Measurements from ENCODE around the gene IL3RA.

Gene IL3RA

DNA sequence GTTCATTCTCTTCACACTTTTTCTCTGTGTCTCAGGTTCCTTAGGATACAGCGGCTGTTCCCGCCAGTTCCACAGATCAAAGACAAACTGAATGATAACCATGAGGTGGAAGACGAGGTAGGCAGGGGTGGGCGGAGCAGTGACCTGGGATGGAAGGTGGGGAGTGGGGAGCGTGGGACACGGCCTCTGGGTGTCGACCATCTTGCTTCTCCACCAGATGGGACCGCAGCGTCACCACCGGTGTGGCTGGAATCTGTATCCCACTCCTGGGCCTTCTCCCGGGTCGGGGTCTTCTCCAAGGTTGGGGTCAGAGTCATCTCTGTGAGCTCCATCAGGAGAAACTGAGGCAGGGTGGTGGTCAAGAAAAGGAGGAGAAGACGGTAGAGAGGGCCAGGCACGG, 31.2 kb upstream of the IL3RA start:
- Histone ChIP-seq H4K8ac (ENCODE audit: low read depth, low read length) (no peak overlapping the region), H3K4me2 (ENCODE audit: insufficient read depth, low read length, poor library complexity, severe bottlenecking) (no peak overlapping the region), H2BK12ac (ENCODE audit: low read length) (no peak overlapping the region), H3K36me3 (replicated peaks in 1 of 2; ENCODE audit: control insufficient read depth in 2 of 2, insufficient read depth in 2 of 2, low read length in 2 of 2) (no peaks in the 10 kb centered on the region), H3K27me3 (ENCODE audit: control insufficient read depth in 3 of 3, insufficient read depth in 3 of 3, low read depth in 1 of 3, low read length in 3 of 3) (no peaks in the 10 kb centered on the region), H2BK5ac (ENCODE audit: low read length) (no peak overlapping the region), H3K4ac (ENCODE audit: low read length) (no peak overlapping the region), H3K23ac (ENCODE audit: low read depth, low read length, poor library complexity) (no peak overlapping the region), H2AFZ (ENCODE audit: low read length) (no peak overlapping the region), H3K27ac (replicated peaks; ENCODE audit: low read length) (no peak overlapping the region), H3K18ac (ENCODE audit: low read length) (no peak overlapping the region), H3K4me1 (ENCODE audit: control insufficient read depth in 2 of 2, insufficient read depth in 1 of 2, low read depth in 1 of 2, low read length in 2 of 2) (no peaks in the 10 kb centered on the region), H3K4me3 (ENCODE audit: low read length in 2 of 2) (no peak overlapping the region), H3K9me3 (replicated peaks in 1 of 2; ENCODE audit: control insufficient read depth in 2 of 2, insufficient read depth in 1 of 2, low read depth in 1 of 2, low read length in 2 of 2) (peaks cover 2 to 4% of the 10 kb centered on the region in 2 donors), H3K14ac (ENCODE audit: low read length) (no peak overlapping the region), H3K79me1 (ENCODE audit: low read depth, low read length) (no peaks in the 10 kb centered on the region), H2BK15ac (ENCODE audit: low read length) (no peak overlapping the region), H2BK120ac (ENCODE audit: low read depth, low read length) (no peak overlapping the region), H2AK5ac (ENCODE audit: low read depth, low read length) (no peak overlapping the region), H4K91ac (ENCODE audit: low read depth, low read length, poor library complexity) (no peak overlapping the region), H3K9ac (ENCODE audit: low read depth, low read length, poor library complexity) (no peak overlapping the region)
- DNase-seq (ENCODE audit: low spot score) = no peak
- WGBS, 2 donors (ENCODE audit: extremely low coverage in 2 of 2, insufficient read length in 2 of 2, insufficient replicate concordance in 1 of 2) = no CpG with 5 or more reads among the region's 14 CpGs

DNA sequence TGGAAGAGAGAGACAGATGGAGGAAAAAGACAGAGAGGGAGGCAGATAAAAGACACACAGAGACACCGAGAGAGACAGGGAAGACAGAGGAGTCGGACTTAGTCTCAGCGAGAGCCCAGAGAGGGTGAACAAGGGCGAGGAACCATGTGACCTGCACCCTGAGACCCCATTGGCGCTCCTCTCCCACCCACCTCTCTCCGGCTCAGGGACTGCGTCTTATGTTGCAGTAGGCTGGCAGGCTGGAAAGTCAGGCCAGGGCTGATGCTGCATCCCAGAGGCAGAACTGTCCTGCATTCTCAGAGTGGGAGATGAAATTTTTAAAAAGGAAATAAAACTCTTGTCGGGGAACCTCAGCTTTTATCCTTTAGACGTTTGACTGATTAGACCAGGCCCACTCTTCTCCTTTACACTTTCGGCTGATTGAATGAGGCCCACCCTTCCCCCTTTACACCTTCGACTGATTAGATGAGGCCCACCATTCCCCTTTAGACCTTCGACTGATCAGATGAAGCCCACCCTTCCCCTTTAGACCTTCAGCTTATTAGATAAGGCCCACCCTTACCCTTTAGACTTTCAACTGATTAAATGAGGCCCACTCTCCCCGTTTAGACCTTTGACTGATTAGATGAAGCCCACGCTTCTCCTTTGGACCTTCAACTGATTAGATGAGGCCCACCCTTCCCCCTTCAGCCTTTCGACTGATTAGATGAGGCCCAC, 29.5 kb upstream of the IL3RA start:
- Histone ChIP-seq H2BK12ac (ENCODE audit: low read length) (no peak overlapping the region), H3K36me3 (replicated peaks in 1 of 2; ENCODE audit: control insufficient read depth in 2 of 2, insufficient read depth in 2 of 2, low read length in 2 of 2) (no peaks in the 10 kb centered on the region), H3K79me1 (ENCODE audit: low read depth, low read length) (no peaks in the 10 kb centered on the region), H3K27ac (replicated peaks; ENCODE audit: low read length) (no peak overlapping the region), H4K91ac (ENCODE audit: low read depth, low read length, poor library complexity) (no peak overlapping the region), H3K18ac (ENCODE audit: low read length) (no peak overlapping the region), H3K4ac (ENCODE audit: low read length) (no peak overlapping the region), H2BK120ac (ENCODE audit: low read depth, low read length) (no peak overlapping the region), H3K9me3 (replicated peaks in 1 of 2; ENCODE audit: control insufficient read depth in 2 of 2, insufficient read depth in 1 of 2, low read depth in 1 of 2, low read length in 2 of 2) (peaks cover 2 to 4% of the 10 kb centered on the region in 2 donors), H3K4me2 (ENCODE audit: insufficient read depth, low read length, poor library complexity, severe bottlenecking) (no peak overlapping the region), H4K8ac (ENCODE audit: low read depth, low read length) (peak overlapping the region; percentile 4), H2AFZ (ENCODE audit: low read length) (no peak overlapping the region), H3K14ac (ENCODE audit: low read length) (no peak overlapping the region), H3K9ac (ENCODE audit: low read depth, low read length, poor library complexity) (no peak overlapping the region), H2AK5ac (ENCODE audit: low read depth, low read length) (peak overlapping the region; percentile 63), H3K27me3 (ENCODE audit: control insufficient read depth in 3 of 3, insufficient read depth in 3 of 3, low read depth in 1 of 3, low read length in 3 of 3) (no peaks in the 10 kb centered on the region), H2BK5ac (ENCODE audit: low read length) (no peak overlapping the region), H2BK15ac (ENCODE audit: low read length) (no peak overlapping the region), H3K4me3 (ENCODE audit: low read length in 2 of 2) (no peak overlapping the region), H3K23ac (ENCODE audit: low read depth, low read length, poor library complexity) (no peak overlapping the region), H3K4me1 (ENCODE audit: control insufficient read depth in 2 of 2, insufficient read depth in 1 of 2, low read depth in 1 of 2, low read length in 2 of 2) (no peaks in the 10 kb centered on the region)
- no peak for DNase-seq (ENCODE audit: low spot score)
- WGBS, 2 donors (ENCODE audit: extremely low coverage in 2 of 2, insufficient read length in 2 of 2, insufficient replicate concordance in 1 of 2) = no CpG with 5 or more reads among the region's 15 CpGs

DNA sequence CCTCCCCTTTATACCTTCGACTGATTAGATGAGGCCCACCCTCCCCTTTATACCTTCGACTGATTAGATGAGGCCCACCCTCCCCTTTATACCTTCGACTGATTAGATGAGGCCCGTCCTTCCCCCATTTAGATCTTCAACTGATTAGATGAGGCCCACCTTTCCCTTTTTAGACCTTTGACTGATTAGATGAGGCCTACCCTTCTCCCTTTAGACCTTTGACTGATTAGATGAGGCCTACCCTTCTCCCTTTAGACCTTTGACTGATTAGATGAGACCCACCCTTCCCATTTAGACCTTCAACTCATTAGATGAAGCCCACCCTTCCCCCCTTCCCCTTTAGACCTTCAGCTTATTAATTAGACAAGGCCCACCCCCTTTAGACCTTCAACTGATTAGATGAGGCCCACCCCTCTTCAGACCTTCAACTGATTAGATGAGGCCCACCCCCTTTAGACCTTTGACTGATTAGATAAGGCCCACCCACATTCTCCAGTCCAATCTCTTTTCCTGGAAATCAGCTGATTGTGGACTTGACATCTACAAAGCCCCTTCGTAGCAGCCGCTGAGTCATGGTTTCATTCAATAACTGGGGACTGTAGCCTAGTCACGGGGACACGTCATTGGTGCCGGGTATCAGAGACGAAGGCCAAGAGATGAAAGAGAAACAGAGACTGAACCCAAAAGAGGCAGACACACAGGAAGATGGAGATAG, 28.8 kb upstream of the IL3RA start:
- Histone ChIP-seq H3K4me3 (ENCODE audit: low read length in 2 of 2) (no peak overlapping the region), H3K36me3 (replicated peaks in 1 of 2; ENCODE audit: control insufficient read depth in 2 of 2, insufficient read depth in 2 of 2, low read length in 2 of 2) (no peaks in the 10 kb centered on the region), H2BK120ac (ENCODE audit: low read depth, low read length) (no peak overlapping the region), H3K4ac (ENCODE audit: low read length) (no peak overlapping the region), H3K27ac (replicated peaks; ENCODE audit: low read length) (no peak overlapping the region), H3K27me3 (ENCODE audit: control insufficient read depth in 3 of 3, insufficient read depth in 3 of 3, low read depth in 1 of 3, low read length in 3 of 3) (no peaks in the 10 kb centered on the region), H3K18ac (ENCODE audit: low read length) (no peak overlapping the region), H4K8ac (ENCODE audit: low read depth, low read length) (no peak overlapping the region), H3K4me2 (ENCODE audit: insufficient read depth, low read length, poor library complexity, severe bottlenecking) (no peak overlapping the region), H2AK5ac (ENCODE audit: low read depth, low read length) (no peak overlapping the region), H3K14ac (ENCODE audit: low read length) (no peak overlapping the region), H3K9me3 (replicated peaks in 1 of 2; ENCODE audit: control insufficient read depth in 2 of 2, insufficient read depth in 1 of 2, low read depth in 1 of 2, low read length in 2 of 2) (peaks cover 2 to 4% of the 10 kb centered on the region in 2 donors), H3K23ac (ENCODE audit: low read depth, low read length, poor library complexity) (no peak overlapping the region), H3K9ac (ENCODE audit: low read depth, low read length, poor library complexity) (no peak overlapping the region), H3K79me1 (ENCODE audit: low read depth, low read length) (no peaks in the 10 kb centered on the region), H2AFZ (ENCODE audit: low read length) (no peak overlapping the region), H4K91ac (ENCODE audit: low read depth, low read length, poor library complexity) (no peak overlapping the region), H2BK12ac (ENCODE audit: low read length) (no peak overlapping the region), H3K4me1 (ENCODE audit: control insufficient read depth in 2 of 2, insufficient read depth in 1 of 2, low read depth in 1 of 2, low read length in 2 of 2) (no peaks in the 10 kb centered on the region), H2BK5ac (ENCODE audit: low read length) (no peak overlapping the region), H2BK15ac (ENCODE audit: low read length) (no peak overlapping the region)
- no CpG with 5 or more reads among the region's 10 CpGs for WGBS, 2 donors (ENCODE audit: extremely low coverage in 2 of 2, insufficient read length in 2 of 2, insufficient replicate concordance in 1 of 2)
- no peak for DNase-seq (ENCODE audit: low spot score)

DNA sequence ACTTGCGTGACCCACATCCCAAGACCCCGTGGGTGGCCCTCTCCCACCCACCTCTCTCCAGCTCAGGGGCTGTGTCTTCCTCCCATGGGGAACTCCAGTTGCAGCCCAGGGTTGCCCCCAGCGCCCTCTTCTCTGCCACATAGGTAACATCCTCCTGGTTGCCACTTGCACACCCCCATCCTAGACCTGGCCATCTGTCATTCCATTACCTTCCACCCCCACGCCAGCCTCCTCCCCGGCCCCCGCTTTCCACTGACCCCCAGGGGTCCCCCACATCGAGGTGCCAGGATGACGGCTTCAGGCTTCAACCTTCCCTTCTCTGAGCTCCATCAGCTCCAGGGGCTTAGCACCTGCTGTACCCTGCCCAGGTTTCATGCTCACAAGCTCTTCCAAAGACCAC, 28.1 kb upstream of the IL3RA start:
- Histone ChIP-seq H3K27ac (replicated peaks; ENCODE audit: low read length) (no peak overlapping the region), H3K9ac (ENCODE audit: low read depth, low read length, poor library complexity) (no peak overlapping the region), H3K14ac (ENCODE audit: low read length) (no peak overlapping the region), H3K9me3 (replicated peaks in 1 of 2; ENCODE audit: control insufficient read depth in 2 of 2, insufficient read depth in 1 of 2, low read depth in 1 of 2, low read length in 2 of 2) (peaks cover 2 to 4% of the 10 kb centered on the region in 2 donors), H2BK5ac (ENCODE audit: low read length) (no peak overlapping the region), H2BK120ac (ENCODE audit: low read depth, low read length) (no peak overlapping the region), H4K8ac (ENCODE audit: low read depth, low read length) (no peak overlapping the region), H3K79me1 (ENCODE audit: low read depth, low read length) (no peaks in the 10 kb centered on the region), H3K4me3 (ENCODE audit: low read length in 2 of 2) (no peak overlapping the region), H3K18ac (ENCODE audit: low read length) (no peak overlapping the region), H4K91ac (ENCODE audit: low read depth, low read length, poor library complexity) (no peak overlapping the region), H3K36me3 (replicated peaks in 1 of 2; ENCODE audit: control insufficient read depth in 2 of 2, insufficient read depth in 2 of 2, low read length in 2 of 2) (no peaks in the 10 kb centered on the region), H2AFZ (ENCODE audit: low read length) (no peak overlapping the region), H2BK15ac (ENCODE audit: low read length) (no peak overlapping the region), H3K4me1 (ENCODE audit: control insufficient read depth in 2 of 2, insufficient read depth in 1 of 2, low read depth in 1 of 2, low read length in 2 of 2) (no peaks in the 10 kb centered on the region), H3K27me3 (ENCODE audit: control insufficient read depth in 3 of 3, insufficient read depth in 3 of 3, low read depth in 1 of 3, low read length in 3 of 3) (no peaks in the 10 kb centered on the region), H3K4me2 (ENCODE audit: insufficient read depth, low read length, poor library complexity, severe bottlenecking) (no peak overlapping the region), H2AK5ac (ENCODE audit: low read depth, low read length) (no peak overlapping the region), H3K23ac (ENCODE audit: low read depth, low read length, poor library complexity) (no peak overlapping the region), H3K4ac (ENCODE audit: low read length) (no peak overlapping the region), H2BK12ac (ENCODE audit: low read length) (no peak overlapping the region)
- DNase-seq (ENCODE audit: low spot score) = no peak
- no CpG with 5 or more reads among the region's 8 CpGs for WGBS, 2 donors (ENCODE audit: extremely low coverage in 2 of 2, insufficient read length in 2 of 2, insufficient replicate concordance in 1 of 2)

Measured in neuronal stem cell (in vitro differentiated cells).